HG02938 (cell line): ENCODE results near the gene PCDH10.
"Not testable (repeated sequence)": the region's sequence is repeated elsewhere in the genome, so short reads cannot be mapped to it uniquely, and the experiment has no call there.

Experiments
- ATAC-seq: cut with Tn5 transposase; IDR thresholded peaks from one replicate; pipeline ENCODE4 v1.9.1; 2021; ENCODE audit warnings: mild to moderate bottlenecking, moderate library complexity; ENCODE audit not compliant: unreplicated experiment

PCDH10 gene

GRCh38 chr4:133208694-133209285 is 59.7 kb downstream of the PCDH10 start:
- no peak for ATAC-seq

GRCh38 chr4:133233922-133234321 is 84.8 kb downstream of the PCDH10 start:
- ATAC-seq, result no peak

DNA sequence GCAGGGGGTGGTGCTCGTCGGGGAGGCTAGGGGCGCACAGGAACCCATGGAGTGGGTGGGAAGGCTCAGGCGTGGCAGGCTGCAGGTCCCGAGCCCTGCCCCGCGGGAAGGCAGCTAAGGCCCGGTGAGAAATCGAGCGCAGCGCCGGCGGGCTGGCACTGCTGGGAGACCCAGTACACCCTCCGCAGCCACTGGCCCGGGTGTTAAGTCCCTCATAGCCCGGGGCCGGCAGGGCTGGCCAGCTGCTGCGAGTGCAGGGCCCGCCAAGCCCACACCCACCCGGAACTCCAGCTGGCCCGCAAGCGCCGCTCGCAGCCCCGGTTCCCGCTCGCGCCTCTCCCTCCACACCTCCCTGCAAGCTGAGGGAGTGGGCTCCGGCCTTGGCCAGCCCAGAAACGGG is 91.4 kb downstream of the PCDH10 start:
- not testable (repeated sequence) for ATAC-seq
